UCSD-AML1 (cell line): Measurements from ENCODE around the gene TOX2.
A peak's percentile ranks its signal among the peaks of the same experiment; 100 is the strongest.

ENCODE experiments used
- DNase-seq: peaks from one replicate; lab custom pipeline; 2025; ENCODE audit not compliant: unreplicated experiment; lab: John Stamatoyannopoulos, UW

The TOX2 gene

DNA sequence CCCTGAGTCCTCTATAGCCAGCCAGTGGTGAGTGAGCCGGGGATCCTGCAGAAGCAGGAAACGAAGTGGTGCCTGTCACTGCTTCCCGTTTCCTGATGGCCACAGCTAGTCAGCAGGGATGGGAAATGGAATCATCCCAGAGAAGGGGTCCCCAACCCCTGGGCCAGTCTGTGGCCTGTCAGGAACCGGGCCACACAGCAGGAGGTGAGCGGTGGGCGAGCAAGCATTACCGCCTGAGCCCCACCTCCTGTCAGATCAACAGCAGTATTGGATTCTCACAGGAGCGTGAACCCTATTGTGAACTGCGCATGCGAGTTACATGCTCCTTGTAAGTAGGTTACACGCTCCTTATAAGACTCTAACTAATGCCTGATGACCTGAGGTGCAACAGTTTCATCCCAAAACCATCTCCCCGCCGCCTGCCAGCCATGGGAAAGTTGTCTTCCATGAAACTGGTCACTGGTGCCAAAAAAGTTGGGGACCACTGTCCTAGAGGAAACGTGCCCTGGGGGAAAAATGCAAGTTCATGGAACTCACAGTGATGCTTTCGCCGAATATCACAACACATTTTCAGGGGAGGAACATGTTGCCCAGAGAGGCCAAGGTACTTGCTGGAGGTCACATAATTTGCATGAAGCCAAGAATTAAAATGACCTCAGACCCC lies 158.5 kb downstream of the TOX2 start:
- DNase-seq = no peak

DNA sequence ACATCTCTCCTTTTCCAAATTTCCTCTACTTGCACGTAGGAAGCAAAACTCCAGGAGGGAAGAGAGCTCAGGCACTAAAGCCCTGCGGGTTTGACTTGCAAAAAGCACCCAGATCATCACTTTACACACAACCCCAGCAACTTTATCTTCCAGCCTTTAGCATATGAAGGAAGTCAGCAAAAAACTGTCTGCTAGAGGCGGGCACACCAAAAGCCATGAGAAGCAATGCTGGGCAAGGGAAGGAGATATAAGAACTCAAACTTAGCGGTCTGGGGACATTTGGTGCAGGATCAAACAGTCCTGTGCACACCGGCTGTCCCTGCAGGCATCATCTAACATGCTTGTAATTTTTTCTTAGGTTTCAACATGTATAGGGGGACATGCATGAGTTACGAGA lies 159.0 kb downstream of the TOX2 start:
- DNase-seq = no peak

DNA sequence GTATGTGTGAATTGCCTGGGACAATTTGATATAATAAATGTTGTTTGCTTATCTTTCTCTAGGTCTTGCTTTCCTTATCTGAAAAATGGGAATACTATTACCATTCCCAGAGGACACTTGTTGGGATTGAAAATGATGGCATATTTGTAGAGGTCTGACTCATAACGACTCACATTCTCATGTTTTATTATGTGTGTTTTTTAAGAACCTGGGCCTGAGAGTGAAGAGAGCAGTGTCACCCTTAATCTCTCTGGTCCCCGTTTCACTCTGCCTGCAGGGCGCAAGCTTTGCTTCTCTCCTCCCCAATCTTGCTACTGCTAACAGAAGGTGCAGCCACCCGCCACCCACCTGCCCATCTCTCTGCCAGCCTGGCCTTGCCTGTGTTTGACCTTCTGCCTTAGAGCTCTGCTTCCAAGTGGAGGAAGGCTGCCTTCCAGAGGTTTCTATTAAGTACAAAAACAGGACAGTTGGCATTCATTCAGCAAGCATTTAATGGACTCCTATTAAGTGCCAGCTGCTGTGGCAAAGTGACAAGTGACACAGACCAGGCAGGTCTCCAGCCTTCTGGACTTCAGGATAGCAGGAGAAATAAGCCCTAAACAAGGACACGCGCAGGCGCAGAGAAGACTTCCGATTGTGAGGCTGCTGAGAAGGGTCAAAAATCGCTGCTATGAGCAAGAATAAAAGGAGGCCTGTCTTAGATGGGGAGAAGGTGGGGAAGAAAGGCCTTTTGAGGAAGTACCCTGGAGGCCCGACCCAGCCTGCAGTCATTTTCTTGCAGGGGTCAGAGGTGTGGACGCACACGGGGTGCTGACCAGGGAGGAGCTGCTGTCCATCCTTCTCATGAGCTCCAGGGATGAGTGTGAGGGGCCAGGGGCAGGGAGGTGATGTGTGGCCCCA lies 159.8 kb downstream of the TOX2 start:
- DNase-seq = no peak

DNA sequence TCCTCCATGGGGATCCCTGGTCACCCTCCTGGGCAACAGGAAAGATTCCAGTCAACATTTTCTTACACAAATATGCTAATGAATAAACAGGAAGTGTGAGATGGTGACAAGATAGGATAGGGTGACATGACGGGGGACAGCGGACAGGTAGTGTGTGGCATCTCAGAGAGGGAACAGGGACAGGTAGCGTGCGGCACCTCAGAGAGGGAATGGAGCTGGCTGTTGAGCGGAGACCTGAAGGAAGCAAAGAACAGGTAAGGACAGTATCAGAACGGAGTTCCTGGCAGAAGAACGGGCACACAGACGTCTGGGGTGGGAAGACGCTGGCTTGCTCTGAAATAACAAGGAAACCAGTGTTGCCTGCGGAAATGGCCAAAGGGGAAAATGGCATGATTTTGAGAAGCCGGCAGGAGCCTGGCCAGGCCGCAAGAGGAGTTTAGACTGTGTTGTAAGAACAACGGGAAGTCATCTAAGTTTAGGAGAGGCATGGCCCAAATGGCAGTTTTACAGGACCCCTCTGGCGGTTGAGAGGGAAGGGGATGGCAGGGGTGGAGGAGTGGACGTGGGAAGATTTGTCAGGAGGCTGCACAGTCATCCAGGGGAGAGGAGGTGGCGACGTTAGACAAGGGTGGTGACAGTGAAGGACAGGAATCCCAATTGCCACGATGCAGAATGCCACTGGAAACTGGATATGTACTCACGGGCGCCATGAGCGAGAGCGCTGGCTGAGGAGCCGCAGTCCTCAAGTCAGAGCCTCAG lies 160.7 kb downstream of the TOX2 start:
- no peak for DNase-seq

- no peak for DNase-seq
Observed at GRCh38 chr20:44075950-44076232, 161.2 kb downstream of the TOX2 start.

DNA sequence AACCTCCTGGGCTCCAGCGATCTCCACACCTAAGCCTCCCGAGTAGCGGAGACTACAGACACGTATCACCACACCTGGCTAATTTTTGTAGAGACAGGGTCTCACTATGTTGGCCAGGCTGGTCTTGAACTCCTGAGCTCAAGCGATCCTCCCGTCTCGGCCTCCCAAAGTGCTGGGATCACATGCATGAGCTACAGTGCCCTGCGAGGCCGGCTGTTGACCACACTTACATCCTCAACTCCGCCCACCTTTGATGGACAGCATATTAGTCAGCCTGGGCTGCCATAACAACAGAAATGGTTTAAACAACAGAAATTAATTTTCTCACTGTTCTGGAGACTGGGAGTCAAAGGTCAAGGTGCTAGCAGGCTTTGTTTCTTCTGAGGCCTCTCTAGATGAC lies 164.6 kb downstream of the TOX2 start:
- DNase-seq = no peak

DNA sequence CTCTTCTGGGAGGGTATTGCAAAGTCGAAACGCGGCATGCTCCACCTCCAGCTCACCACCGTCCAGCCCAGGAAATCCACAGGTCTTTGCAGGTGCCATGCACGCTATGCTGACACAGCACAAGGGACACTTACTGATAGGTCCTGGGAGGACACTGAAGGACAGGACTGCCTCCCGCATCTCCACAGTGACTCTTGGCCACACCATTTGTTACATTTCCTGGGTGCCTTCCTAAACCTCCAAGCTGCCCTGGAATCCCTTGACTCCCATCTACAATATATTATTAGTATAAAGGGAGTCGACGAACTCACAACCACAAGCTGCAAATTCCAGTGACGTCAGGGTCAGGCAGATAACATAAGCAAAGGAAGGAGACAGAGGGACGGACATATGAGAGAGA lies 165.4 kb downstream of the TOX2 start:
- no peak for DNase-seq

DNA sequence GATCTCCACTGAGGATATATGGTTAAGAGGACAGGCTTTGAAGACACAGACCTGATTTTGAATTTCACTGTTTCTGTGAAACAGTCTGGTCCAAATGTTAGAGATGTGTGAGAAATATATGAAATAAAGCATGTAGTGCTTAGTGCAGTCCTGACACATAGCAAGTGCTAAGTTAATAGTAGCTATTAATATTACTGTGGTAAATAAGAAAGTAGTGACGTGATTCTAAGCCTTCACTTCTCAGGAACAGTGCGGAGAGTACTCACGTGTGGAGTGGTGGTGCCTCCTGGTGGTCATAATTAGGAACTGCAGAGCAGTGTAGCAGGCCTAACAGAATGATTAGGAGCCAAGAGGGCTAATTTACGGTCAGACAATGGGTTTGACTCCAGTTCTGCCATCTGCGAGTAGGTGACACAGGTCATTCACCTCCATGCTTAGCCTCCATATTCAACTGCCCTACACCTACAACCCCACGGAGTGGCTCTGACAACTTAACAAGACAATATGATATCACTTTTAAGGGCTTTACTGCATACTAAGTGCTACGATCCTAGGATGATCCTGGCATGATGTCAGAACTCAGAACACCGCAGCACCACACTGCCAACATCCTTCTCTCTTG lies 166.1 kb downstream of the TOX2 start:
- peak; percentile 61 for DNase-seq

DNA sequence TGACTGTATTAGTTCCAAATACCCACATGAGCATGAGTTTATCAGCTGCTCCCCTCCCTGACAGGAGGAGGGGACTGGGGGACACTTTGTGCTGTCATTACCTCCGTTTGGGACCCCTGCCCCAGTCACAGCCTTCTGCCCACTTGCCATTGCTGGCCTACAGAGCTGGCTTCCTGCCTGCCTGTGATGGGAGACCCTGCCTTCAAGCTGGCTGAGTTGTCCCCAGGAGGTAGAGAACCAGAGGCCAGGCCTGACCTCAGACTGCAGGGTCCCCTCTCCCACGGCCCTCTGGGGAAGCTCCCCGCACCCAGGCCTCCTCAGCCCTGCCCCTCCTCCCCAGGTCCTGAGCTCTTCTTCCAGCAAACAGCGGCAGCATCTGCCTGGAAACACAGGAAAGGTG lies 166.8 kb downstream of the TOX2 start:
- DNase-seq = no peak

DNA sequence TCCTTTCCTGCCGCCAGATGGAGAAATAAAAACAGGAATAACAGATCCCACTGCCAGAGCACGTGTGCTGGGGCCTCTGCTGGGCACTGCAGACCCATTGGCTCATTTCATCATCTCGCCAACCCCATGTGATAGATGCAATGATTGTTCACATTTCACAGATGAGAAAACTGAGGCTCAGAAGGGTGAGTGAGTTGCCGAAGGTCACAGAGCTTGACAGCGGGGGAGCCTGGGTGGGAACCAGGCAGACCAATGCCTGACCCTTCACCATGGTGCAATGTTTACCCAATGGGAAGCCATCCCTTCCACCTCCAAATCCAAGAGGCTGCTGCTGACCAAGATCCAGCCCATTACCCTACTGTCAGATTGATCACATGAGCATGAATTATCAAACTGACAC lies 167.2 kb downstream of the TOX2 start:
- DNase-seq = no peak

DNA sequence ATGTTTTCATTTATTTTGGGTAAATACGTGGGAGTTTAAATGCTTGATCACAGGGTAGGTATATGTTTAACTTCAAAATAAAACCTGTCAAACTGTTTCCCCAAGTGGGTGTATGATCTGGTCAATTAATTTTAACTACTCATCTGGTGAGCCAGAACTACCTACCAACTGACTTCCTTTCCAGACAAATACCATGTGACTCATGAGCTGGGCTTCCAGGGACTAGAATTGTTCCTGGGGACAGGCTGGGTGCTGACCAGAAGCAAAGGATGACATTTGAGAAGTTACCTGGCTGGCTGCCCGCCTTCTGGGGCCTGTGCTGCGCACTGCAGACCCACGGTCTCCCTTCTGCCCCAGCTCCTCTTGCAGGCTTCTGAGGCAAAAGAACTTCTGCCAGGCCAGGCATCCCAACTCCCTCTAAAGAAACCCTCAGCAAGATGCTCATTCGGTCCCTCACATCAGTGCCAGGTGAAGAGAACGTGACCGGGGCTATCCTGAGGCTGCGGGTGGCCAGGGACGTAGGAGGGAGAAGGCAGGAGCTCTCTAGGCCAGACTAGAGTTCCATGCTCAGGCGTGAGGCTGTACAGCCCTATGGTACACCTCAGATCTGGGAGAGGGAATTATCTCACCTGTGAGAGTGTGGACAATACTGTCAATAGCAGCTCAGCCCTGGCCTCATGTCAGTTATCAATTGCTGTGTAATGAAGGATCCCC lies 168.7 kb downstream of the TOX2 start:
- DNase-seq = no peak

DNA sequence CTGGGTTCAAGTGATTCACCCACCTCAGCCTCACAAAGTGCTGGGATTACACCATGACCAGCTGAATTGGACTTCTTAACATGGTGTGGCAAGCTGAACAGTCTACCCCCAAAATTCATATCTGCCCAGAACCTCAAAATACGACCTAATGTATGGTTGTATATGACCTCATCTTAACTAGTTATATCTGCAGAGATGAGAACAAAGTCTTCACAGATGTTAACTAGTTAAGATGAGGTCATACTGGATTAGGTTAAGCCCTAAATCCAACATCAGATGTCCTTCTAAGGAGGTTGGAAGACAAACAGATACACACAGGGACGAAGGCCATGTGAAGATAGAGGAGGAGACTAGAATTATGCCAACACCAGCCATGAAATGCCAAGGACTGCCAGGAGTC lies 169.8 kb downstream of the TOX2 start:
- DNase-seq = no peak

- DNase-seq = no peak
Observed at GRCh38 chr20:44084891-44085290, 170.2 kb downstream of the TOX2 start.

DNA sequence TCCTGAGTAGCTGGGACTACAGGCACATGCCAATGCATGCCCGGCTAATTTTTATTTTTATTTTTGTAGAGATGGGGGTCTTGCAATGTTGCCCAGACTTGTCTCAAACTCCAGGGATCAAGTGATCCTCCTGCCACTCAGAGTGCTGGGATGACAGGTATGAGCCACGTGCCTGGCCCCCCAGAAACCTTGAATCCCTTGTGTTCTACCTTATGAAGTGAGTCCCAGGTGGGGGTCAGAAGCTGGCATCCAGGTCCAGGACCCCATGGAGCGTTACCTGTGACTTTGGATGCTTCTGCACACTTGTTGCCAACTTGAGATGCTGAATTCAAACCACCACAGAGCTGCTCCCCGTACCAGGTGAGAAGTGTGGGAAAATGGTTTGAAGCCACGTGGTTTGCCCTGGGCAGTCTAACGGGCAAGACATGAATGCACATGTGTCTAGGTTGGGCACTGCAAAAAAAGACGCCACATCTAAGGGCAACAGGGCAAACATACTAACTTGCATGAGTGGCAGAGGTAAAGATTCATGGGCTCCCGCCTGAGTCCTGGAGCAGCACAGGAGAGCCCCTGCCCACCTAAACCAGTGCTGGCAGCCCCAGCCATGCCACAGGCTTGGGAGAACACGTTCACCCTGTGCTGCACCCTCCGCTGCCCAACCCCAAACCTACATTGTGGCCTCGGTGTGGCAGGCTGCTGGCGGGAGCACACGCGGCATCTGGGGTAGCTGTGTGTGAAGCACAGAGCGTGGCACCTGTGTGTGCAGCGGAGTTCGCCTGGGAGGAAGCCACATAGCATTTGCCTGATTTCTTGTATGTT lies 171.2 kb downstream of the TOX2 start:
- DNase-seq = no peak

- no peak for DNase-seq
Observed at GRCh38 chr20:44087051-44087856, 172.6 kb downstream of the TOX2 start.

GRCh38 chr20:44087857-44088120 lies 173.1 kb downstream of the TOX2 start:
- no peak for DNase-seq

DNA sequence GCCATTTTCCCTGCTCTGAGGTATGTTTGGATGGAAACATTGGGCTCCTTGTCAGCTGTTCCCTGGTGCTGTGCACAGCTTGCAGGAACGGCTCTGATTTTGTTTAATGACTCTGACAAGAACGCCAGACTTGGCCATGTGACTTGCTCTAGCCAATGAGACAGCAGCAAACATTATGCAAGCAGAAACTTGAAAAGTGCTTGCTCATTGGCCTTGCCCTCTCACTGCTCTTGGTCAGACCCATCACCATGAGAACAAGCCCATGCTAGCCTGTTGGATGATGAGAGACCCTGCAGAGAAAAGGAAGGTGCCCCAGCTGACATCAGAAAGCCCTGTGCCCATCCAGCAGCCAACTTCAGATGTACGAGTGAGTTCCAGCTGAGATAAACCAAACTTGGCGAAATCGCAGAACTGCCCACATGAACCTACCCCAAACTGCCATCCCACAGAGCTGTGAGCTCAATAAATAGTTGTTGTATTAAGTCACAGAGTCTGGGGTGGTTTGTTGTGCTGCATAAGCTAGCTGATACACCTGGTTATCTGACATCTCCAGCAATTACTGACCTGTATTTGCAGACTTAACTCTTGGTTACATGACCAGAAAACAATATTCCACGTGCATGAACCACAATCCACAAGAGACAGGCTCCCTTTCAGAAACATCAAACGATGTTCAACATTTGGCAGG lies 175.5 kb downstream of the TOX2 start:
- DNase-seq = no peak

- DNase-seq = no peak
Observed at GRCh38 chr20:44091026-44091425, 176.4 kb downstream of the TOX2 start.
